HG03565 (cell line): ENCODE results near the gene WHRN.

Experiments
- ATAC-seq: cut with Tn5 transposase; IDR thresholded peaks from one replicate; pipeline ENCODE4 v1.9.1; 2021; ENCODE audit warnings: mild to moderate bottlenecking, moderate library complexity; ENCODE audit not compliant: unreplicated experiment

Gene WHRN

DNA sequence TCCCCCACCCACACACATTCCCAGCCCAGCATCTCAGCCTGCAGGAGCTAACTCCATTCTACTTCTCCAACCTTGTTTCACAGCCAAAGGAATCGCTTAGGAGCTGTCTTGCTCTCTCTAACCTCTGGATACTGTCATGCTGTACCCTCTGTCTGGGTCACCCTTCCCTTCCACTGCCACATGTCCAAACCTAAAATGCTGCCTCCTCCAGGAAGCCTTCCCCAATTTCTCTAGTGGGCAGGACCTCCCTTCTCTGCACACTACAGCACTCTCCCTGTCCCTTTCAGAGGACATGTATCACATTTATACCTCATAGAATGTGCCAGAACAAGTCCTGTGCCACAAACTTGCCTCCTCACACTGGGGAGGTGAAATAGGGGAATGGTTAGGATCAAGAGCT, 30.8 kb downstream of the WHRN start:
- ATAC-seq: no peak

DNA sequence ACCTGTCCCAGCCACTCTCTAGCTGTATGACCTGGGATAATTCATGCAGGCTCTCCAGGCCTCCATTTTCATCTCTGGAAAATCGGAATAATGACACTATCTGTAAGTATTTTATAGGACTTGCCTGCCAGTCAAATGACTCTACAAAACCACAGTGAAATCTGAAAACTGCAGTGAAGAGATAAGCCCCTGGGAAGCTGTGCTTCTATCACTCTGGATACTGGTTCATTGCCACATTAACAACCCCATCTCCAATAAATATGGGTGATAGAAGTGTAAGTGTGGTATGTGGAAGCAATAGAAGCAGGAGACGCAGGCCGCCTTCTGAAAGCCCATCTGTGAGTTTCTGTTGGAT, 31.8 kb downstream of the WHRN start:
- ATAC-seq: no peak

DNA sequence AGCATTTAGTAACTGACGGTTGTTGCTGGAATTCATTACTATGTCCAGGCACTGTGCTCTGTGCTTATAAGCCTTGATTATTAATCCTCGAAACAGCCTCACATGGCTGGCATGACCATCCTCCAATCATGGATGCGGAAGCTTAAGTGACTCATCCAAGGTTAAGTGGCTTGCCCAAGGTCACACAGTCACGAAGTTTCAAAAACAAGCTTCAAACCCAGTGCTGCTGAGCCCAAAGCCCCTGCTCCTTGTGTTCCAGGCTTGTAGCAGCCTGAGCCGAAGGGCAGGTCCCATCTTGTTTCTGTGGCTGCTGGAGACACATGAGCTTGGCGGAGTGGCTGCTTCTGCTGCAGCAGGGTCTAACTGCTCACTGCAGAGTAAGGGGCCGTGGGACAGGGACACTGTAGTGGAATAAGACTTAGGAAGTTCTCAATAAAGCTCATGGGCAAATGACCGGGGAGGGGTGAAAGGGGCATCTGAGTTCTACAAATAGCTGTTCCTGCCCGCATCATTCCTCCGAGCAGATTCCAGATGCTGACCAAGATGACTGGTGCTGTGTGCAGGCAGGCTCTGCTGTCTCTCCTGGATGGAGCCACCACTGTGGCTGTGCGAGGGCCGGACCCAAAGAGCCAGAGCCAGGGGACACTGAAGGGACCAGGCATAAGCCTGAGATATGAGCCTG, 32.4 kb downstream of the WHRN start:
- ATAC-seq: no peak

DNA sequence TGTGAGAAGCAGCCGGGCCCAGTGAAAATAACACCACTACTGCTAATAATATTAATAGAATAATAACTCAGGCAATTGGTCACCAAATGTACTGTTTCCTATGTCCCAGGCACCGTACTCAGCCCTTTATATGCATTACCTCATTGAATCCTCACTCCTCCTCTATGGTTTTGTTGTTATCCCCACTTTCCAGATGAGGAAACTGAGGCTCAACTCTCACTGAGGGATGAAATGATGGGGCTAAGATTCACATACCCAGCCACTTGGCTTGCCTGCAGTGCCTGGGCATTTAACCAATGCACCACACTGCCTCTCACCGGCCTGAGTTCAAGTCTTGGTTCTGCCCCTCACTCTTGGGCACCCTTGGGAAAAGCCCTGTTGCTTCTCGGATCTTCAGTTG, 34.1 kb downstream of the WHRN start:
- ATAC-seq: no peak

DNA sequence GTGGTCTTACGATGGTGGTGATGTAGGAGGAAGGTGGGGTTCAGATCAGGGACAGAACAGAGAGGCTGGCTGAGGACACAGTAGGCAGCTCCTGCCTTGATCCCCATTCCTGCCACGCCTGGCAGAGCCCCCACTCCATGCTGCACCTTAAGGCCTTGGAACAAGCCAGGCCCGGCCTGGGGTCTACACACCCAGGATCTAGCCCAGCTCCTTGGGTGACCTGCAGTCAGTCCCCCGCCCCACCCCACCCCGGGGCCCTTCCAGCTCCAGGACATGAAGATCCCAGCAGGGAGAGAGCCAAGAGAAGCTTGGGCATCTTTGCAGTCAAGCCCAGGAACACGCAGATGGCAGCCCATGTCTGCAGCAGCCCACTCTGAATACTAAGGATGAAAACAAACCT, 34.7 kb downstream of the WHRN start:
- ATAC-seq: no peak

DNA sequence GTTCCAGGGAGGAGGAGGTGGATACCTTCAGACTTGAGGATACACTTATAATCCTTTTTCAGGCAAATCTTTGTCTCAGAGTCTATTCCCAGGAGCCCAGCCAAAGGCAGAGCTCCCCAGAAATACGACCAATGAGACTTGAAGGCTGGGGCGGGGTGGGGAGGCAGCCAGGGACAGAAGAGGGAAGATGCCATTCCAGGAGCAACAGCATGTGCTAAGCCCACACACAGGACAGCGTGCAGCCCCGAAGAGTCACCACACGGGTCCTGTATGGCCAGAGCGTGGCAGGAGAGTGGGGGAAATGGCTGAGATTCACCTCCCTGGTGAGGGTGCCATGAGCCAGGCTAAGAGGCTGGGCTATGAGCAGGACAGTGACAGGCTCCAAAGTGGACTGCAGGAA, 35.2 kb downstream of the WHRN start:
- no peak for ATAC-seq

DNA sequence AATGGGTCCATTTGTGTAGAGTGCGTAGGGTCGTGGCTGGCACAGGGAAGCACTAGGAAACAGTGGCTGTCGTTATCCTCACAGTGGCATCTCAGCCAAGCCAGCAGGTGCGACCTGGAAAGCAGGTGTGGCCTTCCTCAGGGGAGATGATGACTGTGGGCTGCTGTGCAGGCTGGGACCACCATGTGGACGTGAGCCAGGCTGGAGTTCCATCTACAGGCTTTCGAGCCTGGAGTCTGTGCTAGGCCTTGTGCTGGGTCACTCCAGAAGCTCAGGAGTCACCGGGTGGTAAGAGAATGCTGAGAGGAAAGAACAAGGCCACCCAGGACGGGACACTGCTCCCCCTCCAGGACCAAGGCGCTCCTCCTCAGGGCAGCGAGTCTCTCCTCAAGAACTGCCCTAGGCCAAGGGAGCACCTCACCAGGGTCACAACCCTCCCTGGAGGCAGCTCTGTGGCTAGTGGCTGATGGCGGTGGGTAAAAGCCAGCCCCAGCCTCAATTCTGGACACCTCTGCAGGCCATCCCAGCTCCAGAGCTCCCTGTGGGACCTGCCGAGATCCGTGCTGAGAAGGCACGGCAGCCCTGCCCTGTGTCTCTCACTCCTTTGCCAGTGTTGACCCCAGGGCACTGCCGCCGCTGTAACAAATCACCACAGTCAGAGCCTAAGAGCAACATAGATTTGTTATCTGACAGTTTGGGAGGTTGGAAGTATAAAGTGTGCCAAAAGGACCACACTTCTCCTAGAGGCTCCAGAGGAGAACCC, 36.0 kb downstream of the WHRN start:
- ATAC-seq: no peak

DNA sequence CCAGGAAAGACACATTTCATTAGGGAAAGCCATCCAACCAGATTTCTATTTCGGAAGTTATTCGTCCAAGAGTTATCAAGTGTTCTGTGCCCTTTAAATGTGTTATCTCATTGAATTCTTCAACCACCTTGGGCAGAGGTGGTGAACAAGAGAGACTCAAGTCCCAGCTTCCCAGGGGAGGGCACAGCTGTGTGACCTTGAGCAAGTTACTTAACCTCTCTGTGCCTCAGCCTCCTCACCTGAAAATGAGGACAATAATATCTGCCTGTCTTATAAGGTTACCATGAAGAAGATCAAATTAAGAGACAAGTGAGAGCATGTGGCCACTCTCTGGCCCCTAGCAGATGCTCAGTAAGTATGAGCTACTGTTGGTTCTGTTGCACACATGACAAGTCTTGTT, 37.4 kb downstream of the WHRN start:
- ATAC-seq: no peak

DNA sequence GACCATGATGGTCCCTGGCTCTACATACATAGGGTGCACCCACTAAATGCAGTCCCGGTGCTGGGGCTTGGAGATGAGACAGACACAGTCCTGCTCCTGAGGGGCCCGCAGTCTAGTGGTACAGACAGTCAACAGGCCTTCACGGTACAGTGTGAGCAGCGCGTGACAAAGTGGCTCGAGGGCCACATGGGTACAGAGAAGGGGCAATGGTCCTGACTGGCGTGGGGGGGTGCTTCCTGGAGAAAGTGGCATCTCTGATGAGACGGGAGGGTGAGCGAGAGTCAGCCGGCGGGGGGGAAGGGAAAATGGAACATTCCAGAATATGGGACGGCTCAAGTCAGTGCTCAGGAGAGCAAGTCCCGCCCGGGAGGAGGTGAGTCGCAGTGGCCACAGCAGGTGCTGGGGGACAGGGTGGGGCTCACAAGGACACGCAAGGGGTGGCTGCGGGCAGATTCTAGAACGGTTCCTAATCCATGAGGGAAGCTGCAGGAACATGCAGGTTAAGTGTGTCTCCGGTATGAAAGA, 38.0 kb downstream of the WHRN start:
- no peak for ATAC-seq

DNA sequence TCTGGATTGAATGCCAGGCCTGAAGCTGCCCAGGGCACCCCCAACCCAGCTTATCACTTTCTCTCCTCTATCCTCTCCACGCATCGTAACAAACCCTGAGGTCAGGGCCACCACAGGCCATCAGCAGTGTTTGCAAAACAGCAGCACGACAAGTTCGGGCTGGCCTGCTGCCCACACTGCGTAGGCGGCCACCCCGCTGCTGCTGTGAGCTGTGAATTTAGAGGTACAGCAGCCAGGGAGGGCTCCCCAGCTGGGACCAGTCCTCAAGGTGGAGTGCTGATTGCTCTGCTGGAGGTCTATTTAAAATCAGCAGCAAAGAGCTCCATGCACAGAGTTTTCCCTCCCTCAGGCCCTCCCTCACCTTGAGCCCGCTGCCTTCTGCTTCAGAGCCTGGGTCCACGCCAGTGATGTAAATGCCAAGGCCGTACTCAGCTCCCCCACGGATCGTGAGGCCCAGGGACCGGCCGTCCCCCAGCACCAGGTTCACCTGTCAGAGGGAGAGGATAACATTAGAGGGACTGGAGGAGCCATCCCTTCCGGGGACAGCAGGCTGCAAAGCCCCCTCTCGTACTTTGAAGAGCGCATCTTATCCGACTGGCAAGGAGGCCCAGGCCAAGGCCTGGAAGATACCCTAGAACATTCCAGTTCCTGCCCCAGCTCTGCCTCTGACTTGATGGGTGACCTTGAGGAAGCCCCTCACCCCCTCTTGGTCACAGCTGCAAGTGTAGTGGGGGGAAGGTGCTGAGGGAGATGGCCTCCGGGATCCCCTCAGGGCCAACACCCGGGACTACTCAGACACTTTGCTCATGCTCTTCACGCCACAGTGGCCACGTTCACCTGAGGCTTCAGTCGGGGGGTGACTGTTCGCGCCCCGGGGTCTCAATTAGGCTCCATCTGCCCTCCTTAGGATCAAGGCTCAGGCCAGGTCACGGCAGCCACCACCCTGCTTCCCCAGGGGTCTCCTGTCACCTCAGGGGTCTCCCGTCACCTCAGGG, 39.1 kb downstream of the WHRN start:
- no peak for ATAC-seq

DNA sequence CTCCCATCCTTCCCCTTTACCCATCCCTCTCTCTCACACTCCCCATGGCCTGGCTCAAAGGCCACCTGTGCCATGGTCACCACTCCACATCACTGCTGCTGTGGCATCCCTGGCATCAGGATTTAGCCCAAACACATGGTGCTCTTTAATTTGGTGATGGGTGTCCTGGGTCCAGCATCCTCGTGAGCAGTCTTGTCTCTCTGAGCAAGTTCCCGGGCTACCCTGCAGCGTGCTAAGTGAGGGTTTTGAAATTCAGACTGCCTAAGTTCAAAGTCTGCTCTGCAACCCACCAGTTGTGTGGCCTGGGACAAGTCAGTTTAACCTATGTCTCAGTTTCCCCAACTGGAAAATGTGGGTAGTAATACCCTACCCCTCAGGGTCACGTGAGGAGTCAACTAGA, 39.9 kb downstream of the WHRN start:
- no peak for ATAC-seq

DNA sequence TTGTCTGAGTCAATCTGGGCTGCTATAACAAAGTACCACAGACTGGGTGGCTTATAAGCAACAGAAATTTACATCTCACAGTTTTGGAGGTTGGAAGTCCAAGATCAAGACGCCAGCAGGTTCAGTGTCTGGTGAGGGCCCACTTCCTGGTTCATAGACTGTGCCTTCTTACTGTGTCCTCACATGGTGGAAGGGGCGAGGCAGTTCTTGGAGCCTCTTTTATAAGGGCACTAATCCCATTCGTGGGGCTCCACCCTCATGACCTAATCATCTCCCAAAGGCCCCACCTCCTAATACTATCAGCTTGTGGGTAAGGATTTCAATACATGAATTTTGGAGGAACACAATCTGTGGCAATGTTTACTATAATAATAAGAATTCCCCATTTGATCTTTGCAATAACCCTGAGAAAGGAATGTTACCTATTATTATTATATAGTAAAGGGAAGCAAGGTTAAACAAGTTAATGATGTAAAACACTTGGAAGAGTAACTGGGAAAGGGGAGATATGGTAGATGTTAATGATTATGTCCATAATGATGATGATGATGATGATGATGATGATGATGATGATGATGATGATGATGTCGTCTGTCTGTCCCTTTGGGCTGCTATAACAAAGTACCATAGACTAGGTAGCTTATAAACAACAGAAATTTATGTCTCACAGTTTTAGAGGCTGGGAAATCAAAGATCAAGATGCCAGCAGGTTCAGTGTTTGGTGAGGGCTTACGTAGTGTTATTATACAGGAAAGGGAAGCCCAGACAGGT, 40.8 kb downstream of the WHRN start:
- ATAC-seq: no peak

DNA sequence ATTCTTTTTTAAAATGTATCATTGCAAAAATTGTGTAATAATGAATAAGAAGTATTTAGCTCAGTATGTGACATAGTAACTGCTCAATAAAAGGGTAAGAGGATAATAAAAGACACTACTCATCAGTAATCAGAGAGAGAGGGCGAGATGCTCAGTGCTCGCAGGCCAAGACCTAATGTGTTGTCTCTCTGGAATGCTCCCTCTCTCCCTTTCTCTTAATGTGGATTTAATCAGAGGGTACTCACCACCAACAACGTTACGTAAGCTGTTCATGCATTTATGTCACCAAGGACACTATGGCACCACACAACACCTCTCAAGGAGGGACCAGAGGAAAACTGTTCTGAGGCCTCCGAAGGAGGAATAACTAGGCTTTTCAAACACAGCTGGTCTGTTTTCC, 42.5 kb downstream of the WHRN start:
- no peak for ATAC-seq

DNA sequence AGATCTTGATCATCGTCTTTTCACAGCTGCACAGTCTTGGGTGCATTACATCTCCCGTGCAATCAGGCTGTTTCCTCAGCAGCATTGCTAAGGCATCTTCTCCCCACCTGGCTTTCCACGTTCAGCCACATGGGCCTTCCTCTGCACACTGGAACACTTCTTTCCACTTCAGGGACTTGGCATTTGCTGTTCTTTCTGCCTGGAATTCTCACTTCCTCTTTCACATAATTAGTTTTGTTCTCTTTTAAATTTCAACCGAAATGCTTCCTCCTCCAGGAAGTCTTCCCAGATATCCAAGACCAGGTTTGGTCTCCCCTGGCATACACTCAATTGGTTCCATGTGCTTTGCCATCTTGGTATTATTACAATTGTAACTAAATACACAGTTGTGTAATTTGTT, 43.8 kb downstream of the WHRN start:
- no peak for ATAC-seq

DNA sequence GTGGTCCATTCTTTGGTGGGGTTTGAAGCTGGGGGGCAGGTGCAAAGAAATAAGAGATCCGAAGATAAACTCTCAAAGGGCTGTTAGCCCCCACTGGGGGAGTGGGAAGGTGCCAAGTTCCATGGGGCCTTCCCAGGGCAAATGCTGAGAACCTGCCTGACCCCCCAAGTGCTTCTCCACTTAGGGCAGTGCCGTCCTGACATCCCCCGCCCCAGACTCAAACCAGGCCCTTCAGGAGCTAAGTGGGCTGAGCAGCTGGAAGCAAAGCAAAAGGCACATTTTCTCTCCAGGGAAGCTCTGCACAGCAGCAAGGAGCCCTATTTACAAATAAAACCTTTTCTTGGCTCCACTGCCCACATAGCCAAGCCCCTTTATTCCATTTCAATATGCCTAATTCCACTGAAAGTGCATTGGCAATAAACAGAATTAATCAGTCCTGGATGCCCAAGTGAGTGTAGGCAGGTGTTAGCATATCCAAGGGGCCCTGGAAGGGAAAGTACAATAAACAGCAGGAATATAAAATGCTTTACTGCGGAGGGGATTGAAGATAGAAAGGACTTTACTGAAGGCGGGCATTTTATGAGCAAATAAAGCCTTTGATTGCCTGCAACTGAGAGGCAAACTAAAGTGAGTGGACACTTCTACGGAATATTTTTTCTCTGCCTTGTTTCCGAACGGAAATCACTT, 44.6 kb downstream of the WHRN start:
- no peak for ATAC-seq

DNA sequence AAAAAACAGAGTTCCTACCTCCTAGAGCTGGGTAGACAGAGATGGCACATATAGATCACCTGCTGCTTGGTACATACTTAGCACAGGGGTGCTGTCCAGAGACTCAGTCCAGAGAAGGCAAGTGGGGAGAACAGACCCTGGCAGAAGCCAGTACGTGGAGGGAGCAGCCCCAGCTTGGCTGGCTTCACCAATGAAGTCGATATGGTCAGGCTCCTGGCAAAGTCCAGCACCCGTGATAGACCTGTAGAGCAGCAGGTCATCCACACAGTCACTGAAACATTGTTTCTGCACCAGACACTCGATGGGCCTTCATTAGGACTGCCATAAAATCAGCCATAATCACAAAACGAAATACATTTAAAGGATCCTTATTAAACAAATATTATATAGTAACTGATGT, 45.8 kb downstream of the WHRN start:
- no peak for ATAC-seq

DNA sequence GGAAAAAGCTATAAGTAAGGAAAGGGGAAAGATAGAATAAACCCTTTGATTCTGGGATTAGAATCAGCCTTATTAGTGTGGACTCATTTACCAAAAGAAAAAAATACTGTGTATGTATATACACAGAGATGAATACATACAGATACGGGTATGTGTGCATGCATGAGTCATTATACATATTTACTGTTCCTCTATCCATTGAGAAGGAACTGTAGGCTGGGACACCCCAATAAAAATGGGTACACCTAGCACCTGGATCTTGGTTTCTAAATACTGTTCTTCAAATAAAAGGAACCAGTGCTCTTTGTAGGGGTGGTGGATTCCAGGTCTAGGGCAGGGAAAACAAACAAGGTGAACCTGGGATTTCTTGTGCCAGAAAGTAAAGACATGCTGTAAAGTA, 48.3 kb downstream of the WHRN start:
- ATAC-seq: no peak

DNA sequence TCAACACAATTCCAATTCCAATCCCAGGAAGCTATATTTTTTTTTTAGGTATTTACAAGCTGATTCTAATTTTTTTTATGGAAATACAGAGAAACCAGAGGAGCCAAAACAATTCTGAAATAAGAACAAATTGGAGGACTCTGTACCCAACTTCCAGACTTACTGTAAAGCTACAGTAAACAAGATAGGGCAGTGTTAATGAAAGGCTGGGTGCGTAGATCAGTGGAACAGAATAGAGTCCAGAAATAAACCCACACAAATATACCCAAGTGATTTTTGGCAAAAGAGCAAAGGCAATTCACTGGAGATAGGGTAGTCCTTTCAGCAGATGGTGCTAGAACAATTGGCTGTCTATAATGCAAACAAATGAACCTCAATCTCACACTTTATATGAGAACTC, 50.6 kb downstream of the WHRN start:
- no peak for ATAC-seq

DNA sequence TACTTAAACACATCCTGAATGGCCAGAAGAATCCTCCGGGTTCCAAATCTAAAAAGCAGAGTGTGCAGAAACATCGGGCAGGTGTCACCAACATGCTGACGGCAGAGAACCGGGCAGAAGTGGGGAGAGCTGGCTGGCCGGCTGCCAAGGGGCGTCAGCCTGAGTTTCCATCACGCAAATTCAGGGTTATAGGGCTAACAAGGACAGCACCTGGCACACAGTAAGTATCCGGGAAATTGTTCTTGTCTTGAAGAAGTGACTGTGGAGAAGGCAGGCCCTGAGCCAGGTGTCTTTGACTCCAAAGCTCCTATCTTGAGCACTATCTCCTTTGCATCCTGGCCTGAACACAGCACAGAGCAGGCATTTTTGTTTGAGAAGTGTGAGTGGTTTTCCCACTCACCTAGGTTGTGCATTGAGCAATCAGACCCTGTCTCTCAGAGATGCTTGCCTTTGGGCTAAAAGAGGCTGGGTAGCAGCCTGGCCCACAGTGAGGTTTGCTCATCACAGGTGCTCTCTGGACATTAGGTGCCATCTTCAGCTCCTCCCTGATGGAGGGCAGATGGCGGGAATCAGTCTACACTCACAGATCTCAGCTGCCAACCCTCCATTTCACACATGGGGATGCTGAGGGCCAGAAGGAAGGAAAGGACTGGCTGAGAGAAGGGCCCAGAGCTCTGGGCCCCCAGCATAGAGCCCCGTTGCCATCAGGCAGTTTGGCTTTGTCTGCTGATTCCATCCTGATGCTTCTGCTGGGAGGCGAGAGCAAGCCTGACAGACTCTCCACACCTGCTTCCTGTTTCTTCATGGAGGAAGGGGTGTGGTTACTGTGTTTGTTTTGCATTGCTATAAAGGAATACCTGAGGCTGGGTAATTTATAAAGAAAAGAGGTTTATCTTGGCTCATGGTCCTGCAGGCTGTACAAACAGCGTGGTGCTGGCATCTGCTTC, 52.8 kb downstream of the WHRN start:
- ATAC-seq: no peak
